ENCODE measurements around the gene TBL1X.

DNA sequence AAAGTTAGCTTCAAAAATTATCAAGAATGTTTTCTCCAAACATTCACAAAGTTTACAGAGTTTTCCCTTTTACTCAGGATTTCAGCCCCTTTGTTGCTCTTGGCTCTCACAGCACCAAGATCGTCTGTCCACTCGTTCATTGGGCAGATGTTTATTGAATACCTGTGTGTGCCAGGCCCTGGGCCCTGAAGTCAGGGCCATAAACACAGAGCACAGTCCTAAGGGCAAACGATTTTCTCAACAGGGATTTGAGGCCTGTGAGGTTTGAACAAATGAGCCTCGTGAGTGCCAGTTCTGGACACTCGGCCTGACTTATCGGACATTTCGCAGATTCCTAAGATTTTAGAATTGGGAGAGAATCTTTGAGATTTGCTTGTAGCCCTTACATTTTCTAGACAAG lies 142.1 kb downstream of the TBL1X start:
- TF ChIP-seq POLR2AphosphoS5 (IDR thresholded peaks at IDR 0.05; ENCODE audit: low read depth, low read length), result no peak
- TF ChIP-seq, protein P1, sequence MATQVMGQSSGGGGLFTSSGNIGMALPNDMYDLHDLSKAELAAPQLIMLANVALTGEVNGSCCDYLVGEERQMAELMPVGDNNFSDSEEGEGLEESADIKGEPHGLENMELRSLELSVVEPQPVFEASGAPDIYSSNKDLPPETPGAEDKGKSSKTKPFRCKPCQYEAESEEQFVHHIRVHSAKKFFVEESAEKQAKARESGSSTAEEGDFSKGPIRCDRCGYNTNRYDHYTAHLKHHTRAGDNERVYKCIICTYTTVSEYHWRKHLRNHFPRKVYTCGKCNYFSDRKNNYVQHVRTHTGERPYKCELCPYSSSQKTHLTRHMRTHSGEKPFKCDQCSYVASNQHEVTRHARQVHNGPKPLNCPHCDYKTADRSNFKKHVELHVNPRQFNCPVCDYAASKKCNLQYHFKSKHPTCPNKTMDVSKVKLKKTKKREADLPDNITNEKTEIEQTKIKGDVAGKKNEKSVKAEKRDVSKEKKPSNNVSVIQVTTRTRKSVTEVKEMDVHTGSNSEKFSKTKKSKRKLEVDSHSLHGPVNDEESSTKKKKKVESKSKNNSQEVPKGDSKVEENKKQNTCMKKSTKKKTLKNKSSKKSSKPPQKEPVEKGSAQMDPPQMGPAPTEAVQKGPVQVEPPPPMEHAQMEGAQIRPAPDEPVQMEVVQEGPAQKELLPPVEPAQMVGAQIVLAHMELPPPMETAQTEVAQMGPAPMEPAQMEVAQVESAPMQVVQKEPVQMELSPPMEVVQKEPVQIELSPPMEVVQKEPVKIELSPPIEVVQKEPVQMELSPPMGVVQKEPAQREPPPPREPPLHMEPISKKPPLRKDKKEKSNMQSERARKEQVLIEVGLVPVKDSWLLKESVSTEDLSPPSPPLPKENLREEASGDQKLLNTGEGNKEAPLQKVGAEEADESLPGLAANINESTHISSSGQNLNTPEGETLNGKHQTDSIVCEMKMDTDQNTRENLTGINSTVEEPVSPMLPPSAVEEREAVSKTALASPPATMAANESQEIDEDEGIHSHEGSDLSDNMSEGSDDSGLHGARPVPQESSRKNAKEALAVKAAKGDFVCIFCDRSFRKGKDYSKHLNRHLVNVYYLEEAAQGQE (IDR thresholded peaks at IDR 0.05; ENCODE audit: insufficient read depth in 1 of 2, low read depth in 2 of 2, low read length in 2 of 2), result no peak
- TF ChIP-seq TAF1 (IDR thresholded peaks at IDR 0.05; ENCODE audit: borderline replicate concordance, insufficient read depth, low read length), result no peak
- no peak for TF ChIP-seq FOXP2 (optimal IDR thresholded peaks at IDR 0.05; ENCODE audit: borderline replicate concordance, extremely low read depth, extremely low read length, insufficient read depth)
- no peak for TF ChIP-seq SIN3A (IDR thresholded peaks at IDR 0.05; ENCODE audit: borderline replicate concordance, insufficient read depth, low read length)
